Rectal smooth muscle tissue (tissue), 1 donor: Measurements from ENCODE around the gene CDC14B.
"Not testable (repeated sequence)": the region's sequence is repeated elsewhere in the genome, so short reads cannot be mapped to it uniquely, and the experiment has no call there.

ENCODE experiments used
- H3K27ac ChIP-seq: one replicate; pipeline ENCODE4 v1.7.0; 2013; ENCODE audit warnings: low read depth, low read length, inconsistent platforms
- H3K27me3 ChIP-seq: one replicate; pipeline ENCODE4 v1.7.0; 2013; ENCODE audit warnings: low read length; ENCODE audit not compliant: control insufficient read depth, insufficient read depth
- H3K36me3 ChIP-seq: one replicate; pipeline ENCODE4 v1.7.0; 2013; ENCODE audit warnings: low read length; ENCODE audit not compliant: control insufficient read depth, insufficient read depth
- H3K4me1 ChIP-seq: one replicate; pipeline ENCODE4 v1.7.0; 2013; ENCODE audit warnings: low read length; ENCODE audit not compliant: control insufficient read depth, insufficient read depth
- H3K4me3 ChIP-seq: one replicate; pipeline ENCODE4 v1.7.0; 2013; ENCODE audit warnings: low read length
- H3K9ac ChIP-seq: one replicate; pipeline ENCODE4 v1.7.0; 2013; ENCODE audit warnings: low read length

CDC14B gene

GRCh38 chr9:96550659-96551058 lies 69.0 kb downstream of the CDC14B start:
- Histone ChIP-seq H3K9ac (no peak overlapping the region), H3K27me3 (no peaks in the 10 kb centered on the region), H3K4me3 (no peak overlapping the region), H3K27ac (no peak overlapping the region), H3K36me3 (no peaks in the 10 kb centered on the region), H3K4me1 (no peaks in the 10 kb centered on the region)

DNA sequence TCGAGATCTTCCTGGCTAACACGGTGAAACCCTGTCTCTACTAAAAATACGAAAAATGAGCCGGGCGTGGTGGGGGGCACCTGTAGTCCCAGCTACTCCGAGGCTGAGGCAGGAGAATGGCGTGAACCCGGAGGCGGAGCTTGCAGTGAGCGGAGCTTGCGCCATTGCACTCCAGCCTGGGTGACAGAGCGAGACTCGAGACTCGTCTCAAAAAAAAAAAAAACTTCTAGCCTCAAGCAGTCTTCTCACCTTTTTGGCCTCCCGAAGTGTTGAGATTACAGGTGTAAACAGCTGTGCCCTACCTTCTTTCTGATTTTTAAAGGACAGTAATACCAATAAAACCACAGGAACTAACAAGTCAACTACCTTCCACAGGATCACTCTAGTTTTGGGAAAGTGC lies 76.5 kb downstream of the CDC14B start:
- not testable (repeated sequence) for H3K27me3 ChIP-seq, H3K4me1 ChIP-seq, H3K9ac ChIP-seq, H3K4me3 ChIP-seq, H3K27ac ChIP-seq, H3K36me3 ChIP-seq

DNA sequence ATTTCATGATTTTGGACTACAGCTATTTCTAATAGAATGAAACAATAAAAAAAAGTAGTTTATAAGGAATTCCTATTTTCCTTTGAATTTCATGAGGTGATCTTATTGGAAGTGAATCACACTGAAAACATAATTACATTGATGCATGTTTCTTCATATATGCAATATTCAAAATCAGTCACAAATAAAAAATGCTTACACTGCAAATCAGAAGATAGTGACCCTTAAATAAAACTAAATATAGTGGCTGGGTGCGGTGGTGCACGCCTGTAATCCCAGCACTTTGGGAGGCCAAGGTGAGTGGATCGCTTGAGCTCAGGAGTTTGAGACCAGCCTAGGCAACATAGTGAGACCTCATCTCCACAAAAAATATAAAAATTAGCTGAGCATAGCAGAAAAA lies 79.5 kb downstream of the CDC14B start:
- no peak overlapping the region for H3K27ac ChIP-seq
- H3K4me1 ChIP-seq = no peaks in the 10 kb centered on the region
- H3K36me3 ChIP-seq = no peaks in the 10 kb centered on the region
- H3K9ac ChIP-seq = no peak overlapping the region
- no peaks in the 10 kb centered on the region for H3K27me3 ChIP-seq
- H3K4me3 ChIP-seq = no peak overlapping the region

DNA sequence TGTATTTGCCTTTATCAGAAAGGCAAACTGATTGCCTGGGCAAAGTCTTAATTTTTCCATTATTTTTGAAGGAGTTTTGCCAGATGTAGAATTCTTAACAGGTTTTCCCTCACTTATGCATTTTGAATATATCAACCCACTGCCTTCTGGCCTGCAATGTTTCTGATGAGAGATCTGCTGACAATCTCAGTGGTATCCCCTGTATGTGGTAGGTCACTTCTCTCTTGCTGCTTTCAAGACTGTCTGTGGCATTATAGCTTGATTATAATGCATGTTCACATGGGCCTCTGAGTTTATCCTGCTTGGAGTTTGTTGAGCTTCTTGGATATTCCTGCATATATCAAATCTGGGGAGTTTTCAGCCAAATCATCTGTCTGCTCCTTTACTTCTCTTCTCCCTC lies 87.5 kb downstream of the CDC14B start:
- Histone ChIP-seq H3K4me3 (no peak overlapping the region), H3K27ac (no peak overlapping the region), H3K27me3 (no peaks in the 10 kb centered on the region), H3K36me3 (no peaks in the 10 kb centered on the region), H3K9ac (no peak overlapping the region), H3K4me1 (no peaks in the 10 kb centered on the region)

DNA sequence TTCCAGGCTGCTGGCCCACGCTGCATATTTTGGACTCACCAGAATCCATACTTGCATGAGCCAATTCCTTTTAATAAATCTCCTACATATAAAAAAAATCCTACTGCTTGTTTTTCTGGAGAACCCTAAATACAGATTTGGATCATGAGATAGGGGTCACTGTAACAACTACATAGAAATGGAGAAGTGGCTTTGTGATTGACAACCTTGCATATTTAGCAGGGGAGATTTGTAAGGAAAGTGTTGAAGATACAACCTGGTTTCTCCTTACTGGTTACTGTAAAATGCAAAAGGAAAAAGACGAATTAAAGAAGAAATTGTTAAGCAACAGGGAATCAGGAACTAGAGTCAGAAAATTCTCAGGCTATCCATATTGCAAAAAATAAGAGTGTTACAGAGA lies 94.9 kb downstream of the CDC14B start:
- Histone ChIP-seq H3K27me3 (no peaks in the 10 kb centered on the region), H3K4me1 (no peaks in the 10 kb centered on the region), H3K9ac (no peak overlapping the region), H3K36me3 (no peaks in the 10 kb centered on the region), H3K4me3 (no peak overlapping the region), H3K27ac (no peak overlapping the region)

DNA sequence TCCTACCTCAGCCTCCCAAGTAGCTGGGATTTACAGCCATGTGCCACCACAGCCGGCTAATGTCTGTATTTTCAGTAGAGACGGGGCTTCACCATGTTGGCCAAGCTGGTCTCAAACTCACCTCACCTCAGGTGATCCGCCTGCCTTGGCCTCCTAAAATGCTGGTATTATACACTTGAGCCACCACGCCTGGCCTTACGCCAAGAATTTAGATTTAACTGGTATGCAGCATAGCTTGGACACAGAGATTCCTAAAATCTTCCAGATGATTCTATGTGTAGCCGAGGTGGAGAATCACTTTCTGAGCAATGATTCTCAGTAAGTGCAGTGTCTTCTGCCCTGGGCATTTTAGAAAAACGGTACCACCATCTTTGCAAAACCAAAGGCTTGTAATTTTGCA lies 95.6 kb downstream of the CDC14B start:
- no peak overlapping the region for H3K27ac ChIP-seq
- H3K4me3 ChIP-seq = no peak overlapping the region
- no peaks in the 10 kb centered on the region for H3K36me3 ChIP-seq

DNA sequence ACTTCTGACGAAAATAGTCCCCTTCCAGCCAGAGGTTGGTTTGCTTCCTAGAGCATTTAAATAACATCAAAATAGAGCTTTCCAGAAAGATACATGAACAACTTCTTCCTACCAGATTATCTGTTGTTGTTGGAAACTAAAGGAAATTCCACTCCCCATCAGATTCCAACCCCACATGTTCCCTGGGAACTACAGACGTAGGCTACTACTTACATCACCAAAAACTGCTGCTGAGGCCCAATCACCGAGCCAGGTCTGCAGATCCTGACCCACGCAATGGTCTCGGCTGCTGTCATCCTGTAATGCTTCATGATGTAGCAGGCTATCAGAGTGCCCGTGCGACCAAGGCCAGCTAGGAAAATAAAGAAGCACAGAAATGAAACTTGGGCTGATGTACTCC lies 96.3 kb downstream of the CDC14B start:
- no peak overlapping the region for H3K27ac ChIP-seq

More for the DNA sequence above, 95.6 kb downstream of the CDC14B start:
- H3K4me1 ChIP-seq = no peaks in the 10 kb centered on the region
- no peak overlapping the region for H3K9ac ChIP-seq
- H3K27me3 ChIP-seq = no peaks in the 10 kb centered on the region

DNA sequence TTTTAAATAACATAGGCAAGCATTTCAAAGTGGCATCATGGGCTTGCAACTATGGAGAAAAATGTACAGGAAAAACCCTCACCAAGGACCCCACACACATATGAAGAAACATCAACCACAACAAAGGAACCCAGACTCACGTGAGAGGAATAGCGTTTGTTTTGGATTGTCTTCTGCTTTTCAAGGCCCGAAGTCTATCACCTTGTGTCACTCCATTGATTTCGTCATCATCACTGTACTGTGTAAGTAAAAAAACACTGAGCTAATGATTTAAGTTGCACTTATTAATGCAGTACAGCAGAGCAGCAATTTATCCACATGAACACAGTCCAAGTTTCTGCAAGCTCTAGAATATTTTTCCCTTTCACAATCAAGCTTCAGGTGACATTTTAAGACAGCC lies 97.3 kb downstream of the CDC14B start:
- Histone ChIP-seq H3K4me3 (no peak overlapping the region), H3K27ac (no peak overlapping the region), H3K36me3 (no peaks in the 10 kb centered on the region), H3K27me3 (no peaks in the 10 kb centered on the region), H3K4me1 (no peaks in the 10 kb centered on the region), H3K9ac (no peak overlapping the region)

More for the DNA sequence above, 96.3 kb downstream of the CDC14B start:
- no peak overlapping the region for H3K4me3 ChIP-seq
- H3K36me3 ChIP-seq = no peaks in the 10 kb centered on the region
- no peaks in the 10 kb centered on the region for H3K27me3 ChIP-seq
- H3K4me1 ChIP-seq = no peaks in the 10 kb centered on the region
- H3K9ac ChIP-seq = no peak overlapping the region

- H3K36me3 ChIP-seq = no peaks in the 10 kb centered on the region
- no peak overlapping the region for H3K4me3 ChIP-seq
- H3K9ac ChIP-seq = no peak overlapping the region
- H3K27ac ChIP-seq = no peak overlapping the region
- H3K4me1 ChIP-seq = no peaks in the 10 kb centered on the region
- H3K27me3 ChIP-seq = no peaks in the 10 kb centered on the region
Measured at GRCh38 chr9:96519787-96520186, 99.9 kb downstream of the CDC14B start.

DNA sequence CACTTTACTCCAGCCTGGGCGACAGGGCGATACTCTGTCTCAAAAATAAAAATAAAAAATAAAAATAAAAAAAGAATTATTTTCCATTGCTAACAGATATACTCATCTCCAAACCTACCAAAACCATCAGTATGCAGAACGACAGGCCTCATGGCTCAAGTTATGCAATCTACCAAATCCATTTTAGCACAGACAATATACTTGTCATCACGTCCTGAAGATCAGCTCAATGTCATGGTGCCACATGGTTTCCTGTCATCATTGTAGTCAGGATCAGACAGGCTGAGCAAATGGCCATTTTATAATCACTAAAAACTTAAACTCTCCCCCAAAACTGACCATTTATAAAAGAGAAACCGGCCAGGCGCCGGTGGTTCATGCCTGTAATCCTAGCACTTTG lies 100.5 kb downstream of the CDC14B start:
- Histone ChIP-seq H3K4me3 (no peak overlapping the region), H3K4me1 (no peaks in the 10 kb centered on the region), H3K27me3 (no peaks in the 10 kb centered on the region), H3K27ac (no peak overlapping the region), H3K9ac (no peak overlapping the region), H3K36me3 (no peaks in the 10 kb centered on the region)

DNA sequence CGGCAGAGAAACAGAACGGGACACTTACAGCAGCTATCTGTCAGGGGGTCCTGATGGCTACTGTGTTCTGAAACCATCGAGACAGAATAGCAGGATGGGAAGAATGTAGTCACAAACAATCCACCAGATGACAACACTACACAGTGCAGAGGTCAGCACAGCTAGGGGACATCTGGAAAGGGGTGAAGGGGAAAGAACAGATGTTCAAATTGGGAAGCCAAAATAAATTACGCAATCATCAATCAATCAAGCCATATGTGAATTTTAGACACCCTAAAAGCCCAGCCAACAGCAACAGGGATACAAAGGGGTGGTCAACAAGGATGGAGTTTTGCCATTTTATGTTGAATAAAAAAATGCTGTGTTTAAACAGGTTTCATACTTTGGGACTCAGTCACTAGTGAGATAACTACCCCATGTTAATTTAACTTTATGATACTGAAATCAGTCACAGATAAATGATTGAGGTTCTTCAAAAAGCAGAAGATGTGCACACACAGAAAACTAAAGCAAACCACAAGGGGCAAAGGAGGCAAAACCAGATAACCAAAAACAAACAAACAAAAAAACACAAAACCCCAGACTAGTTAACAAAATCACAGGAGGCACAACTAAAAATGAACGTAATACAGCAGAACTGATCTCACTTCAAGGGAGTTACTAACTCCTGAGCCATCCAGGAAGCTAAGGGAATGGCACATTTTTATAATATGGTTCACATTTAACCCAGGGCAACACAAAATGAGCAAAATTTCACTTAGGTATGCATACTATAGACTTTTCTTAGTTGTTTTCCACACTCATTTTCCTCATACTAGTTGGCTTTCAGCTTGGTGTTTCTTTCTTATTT lies 103.8 kb downstream of the CDC14B start:
- no peaks in the 10 kb centered on the region for H3K4me1 ChIP-seq
- H3K27me3 ChIP-seq = no peaks in the 10 kb centered on the region
- no peaks in the 10 kb centered on the region for H3K36me3 ChIP-seq
- no peak overlapping the region for H3K4me3 ChIP-seq
- no peak overlapping the region for H3K27ac ChIP-seq
- H3K9ac ChIP-seq = no peak overlapping the region

DNA sequence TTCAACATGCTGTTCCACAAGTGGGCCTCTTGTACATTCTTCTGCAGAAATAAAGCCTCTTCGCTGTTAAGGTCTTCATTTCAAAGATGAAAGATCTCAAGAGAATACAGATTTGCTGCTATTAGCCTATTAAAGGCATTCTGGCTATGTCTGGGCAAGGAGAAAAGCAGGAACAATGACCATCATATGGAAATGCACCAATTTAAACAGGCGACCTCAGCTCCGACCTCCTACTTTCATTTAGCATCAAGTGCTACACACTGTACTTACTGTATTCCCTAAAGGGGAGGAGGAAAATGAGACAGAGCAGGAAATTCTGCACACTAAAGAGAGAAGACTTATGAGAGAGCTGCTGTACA lies 104.9 kb downstream of the CDC14B start:
- H3K4me3 ChIP-seq = no peak overlapping the region
- H3K9ac ChIP-seq = no peak overlapping the region
- no peak overlapping the region for H3K27ac ChIP-seq
- no peaks in the 10 kb centered on the region for H3K36me3 ChIP-seq
- H3K4me1 ChIP-seq = no peaks in the 10 kb centered on the region
- H3K27me3 ChIP-seq = no peaks in the 10 kb centered on the region

GRCh38 chr9:96514108-96514799 lies 105.4 kb downstream of the CDC14B start:
- H3K9ac ChIP-seq = no peak overlapping the region
- H3K4me1 ChIP-seq = no peaks in the 10 kb centered on the region
- H3K27ac ChIP-seq = no peak overlapping the region
- H3K4me3 ChIP-seq = no peak overlapping the region
- no peaks in the 10 kb centered on the region for H3K27me3 ChIP-seq
- H3K36me3 ChIP-seq = no peaks in the 10 kb centered on the region
